ENCODE measurements around the gene ZNF334. TPM values are rescaled to one million over a fixed set of nuclear protein-coding genes. Genes with fewer than 3 reads are reported as not detected.

ZNF334 gene
- total and polyA plus RNA-seq, 2 of the 4 experiments (the other 2 are of a cell fraction) = 1.4 to 2.1 TPM

DNA sequence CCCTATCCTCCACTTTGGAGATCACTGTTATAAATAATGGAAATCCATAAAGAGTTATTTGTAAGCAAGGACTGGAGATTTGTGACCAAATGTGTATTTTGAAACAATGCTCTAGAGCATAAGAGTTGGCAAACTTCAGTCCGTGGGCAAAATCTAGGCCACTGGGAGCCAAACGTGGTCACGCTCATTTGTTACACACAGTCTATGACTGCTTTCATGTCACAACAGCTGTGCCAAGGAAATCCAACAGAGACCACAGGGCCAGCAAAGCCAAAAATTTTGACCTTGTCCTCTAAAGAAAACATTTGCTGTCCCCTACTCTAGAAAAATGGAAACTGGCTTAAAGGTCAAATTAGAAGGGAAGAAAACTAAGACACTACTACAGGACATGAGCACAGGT is 7.9 kb downstream of the ZNF334 start:
- Histone ChIP-seq H3K4me1 (ENCODE audit: control insufficient read depth, insufficient read depth, low read length) (no peaks in the 10 kb centered on the region), H3K36me3 (ENCODE audit: control insufficient read depth, insufficient read depth, low read length) (0 out of 2 replicates have a peak, but pooled peaks cover 2% of the 10 kb centered on the region), H4K91ac (ENCODE audit: insufficient read depth, low read depth, low read length) (no peak overlapping the region), H2AFZ (replicated peaks; ENCODE audit: low read length, poor library complexity) (no peak overlapping the region), H3K4ac (ENCODE audit: low read depth, low read length) (no peak overlapping the region), H3K9ac (ENCODE audit: low read depth, low read length) (no peak overlapping the region), H3K18ac (ENCODE audit: low read depth, low read length) (no peak overlapping the region), H2BK15ac (ENCODE audit: low read depth, low read length) (no peak overlapping the region), H3K23ac (ENCODE audit: low read depth, low read length) (no peak overlapping the region), H3K27me3 (ENCODE audit: control insufficient read depth, insufficient read depth, low read length) (no peaks in the 10 kb centered on the region; the same call in 1 of the 2 replicates), H3K14ac (replicated peaks; ENCODE audit: low read depth, low read length) (no peak overlapping the region), H3K9me1 (ENCODE audit: insufficient read depth, low read length) (no peaks in the 10 kb centered on the region), H3K56ac (ENCODE audit: extremely low read depth, insufficient read depth, low read length) (no peak overlapping the region), H4K5ac (ENCODE audit: low read depth, low read length) (no peak overlapping the region), H3K79me1 (ENCODE audit: low read depth in 1 of 2, low read length in 2 of 2) (no peaks in the 10 kb centered on the region), H3K4me3 (ENCODE audit: insufficient read depth, low read depth, low read length) (no peak overlapping the region), H4K8ac (ENCODE audit: low read depth in 2 of 2, low read length in 2 of 2) (no peak overlapping the region), H3K4me2 (ENCODE audit: low read depth, low read length) (no peak overlapping the region), H3K27ac (ENCODE audit: insufficient read depth, low read length) (no peak overlapping the region), H4K20me1 (ENCODE audit: insufficient read depth, low read length) (no peaks in the 10 kb centered on the region), H2AK5ac (ENCODE audit: low read depth, low read length) (no peak overlapping the region), H2AK9ac (replicated peaks; ENCODE audit: low read depth, low read length, poor library complexity) (no peak overlapping the region), H3K9me3 (ENCODE audit: control insufficient read depth, insufficient read depth, low read length) (peaks cover 21% of the 10 kb centered on the region), H2BK5ac (ENCODE audit: low read depth, low read length, poor library complexity, severe bottlenecking) (no peak overlapping the region), H2BK120ac (ENCODE audit: low read depth, low read length) (no peak overlapping the region), H2BK20ac (ENCODE audit: low read depth, low read length) (no peak overlapping the region)
- no peak for TF ChIP-seq NFE2L2 (IDR thresholded peaks at IDR 0.05; ENCODE audit: low read depth, low read length)
- no peak for TF ChIP-seq MAZ (IDR thresholded peaks at IDR 0.05; ENCODE audit: borderline replicate concordance, low read depth, low read length)
- TF ChIP-seq, protein P1, sequence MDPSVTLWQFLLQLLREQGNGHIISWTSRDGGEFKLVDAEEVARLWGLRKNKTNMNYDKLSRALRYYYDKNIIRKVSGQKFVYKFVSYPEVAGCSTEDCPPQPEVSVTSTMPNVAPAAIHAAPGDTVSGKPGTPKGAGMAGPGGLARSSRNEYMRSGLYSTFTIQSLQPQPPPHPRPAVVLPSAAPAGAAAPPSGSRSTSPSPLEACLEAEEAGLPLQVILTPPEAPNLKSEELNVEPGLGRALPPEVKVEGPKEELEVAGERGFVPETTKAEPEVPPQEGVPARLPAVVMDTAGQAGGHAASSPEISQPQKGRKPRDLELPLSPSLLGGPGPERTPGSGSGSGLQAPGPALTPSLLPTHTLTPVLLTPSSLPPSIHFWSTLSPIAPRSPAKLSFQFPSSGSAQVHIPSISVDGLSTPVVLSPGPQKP (IDR thresholded peaks at IDR 0.05; ENCODE audit: borderline replicate concordance, low read depth, low read length) = no peak
- no peak for TF ChIP-seq CEBPB (IDR thresholded peaks at IDR 0.05; ENCODE audit: low read depth, low read length)
- WGBS, 2 experiments (ENCODE audit: extremely low coverage in 2 of 2, insufficient read length in 1 of 2) = no CpG with 5 or more reads among the region's 3 CpGs
- no TSS peak for BruUV-seq (replicated peaks)
- in situ Hi-C loops (cut with MboI; ENCODE audit: low sequenced_read_pairs) (no loop called here), dilution Hi-C loops (cut with HindIII; ENCODE audit: low sequenced_read_pairs, unreplicated experiment) (no loop called here), intact Hi-C loops (cut with micrococcal nuclease) (no loop called here)
- ATAC-seq (ENCODE audit: low read depth) = no peak
- no peak for DNase-seq
- ChIA-PET CTCF (no interaction called here), POLR2A (ENCODE audit: unreplicated experiment) (no interaction called here)
